Measurements from ENCODE around the gene ZNF738.
A peak's percentile ranks its signal among the peaks of the same experiment; 100 is the strongest.

The ZNF738 gene

DNA sequence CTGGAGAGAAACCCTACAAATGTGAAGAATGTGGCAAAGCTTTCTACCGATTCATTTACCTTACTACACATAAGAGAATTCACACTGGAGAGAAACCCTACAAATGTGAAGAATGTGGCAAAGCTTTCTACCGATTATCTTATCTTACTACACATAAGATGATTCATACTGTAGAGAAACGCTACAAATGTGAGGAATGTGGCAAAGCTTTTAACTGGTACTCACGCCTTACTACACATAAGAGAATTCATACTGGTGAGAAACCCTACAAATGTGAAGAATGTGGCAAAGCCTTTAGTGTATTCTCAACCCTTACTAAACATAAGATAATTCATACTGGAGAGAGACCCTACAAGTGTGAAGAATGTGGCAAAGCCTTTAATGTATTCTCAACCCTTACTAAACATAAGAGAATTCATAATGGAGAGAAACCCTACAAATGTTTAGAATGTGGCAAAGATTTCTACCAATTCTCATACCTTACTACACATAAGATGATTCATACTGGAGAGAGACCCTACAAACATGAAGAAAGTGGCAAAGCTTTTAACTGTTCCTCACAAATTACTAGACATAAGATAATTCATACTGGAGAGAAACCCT is 25.3 kb downstream of the ZNF738 start:
- TF ChIP-seq TAF1 (IDR thresholded peaks at IDR 0.05; ENCODE audit: borderline replicate concordance, insufficient read depth, low read length) (no peak), SIN3A (IDR thresholded peaks at IDR 0.05; ENCODE audit: borderline replicate concordance, insufficient read depth, low read length) (no peak), FOXP2 (optimal IDR thresholded peaks at IDR 0.05; ENCODE audit: borderline replicate concordance, extremely low read depth, extremely low read length, insufficient read depth) (no peak), POLR2AphosphoS5 (IDR thresholded peaks at IDR 0.05; ENCODE audit: low read depth, low read length) (no peak)
- TF ChIP-seq, protein P1, sequence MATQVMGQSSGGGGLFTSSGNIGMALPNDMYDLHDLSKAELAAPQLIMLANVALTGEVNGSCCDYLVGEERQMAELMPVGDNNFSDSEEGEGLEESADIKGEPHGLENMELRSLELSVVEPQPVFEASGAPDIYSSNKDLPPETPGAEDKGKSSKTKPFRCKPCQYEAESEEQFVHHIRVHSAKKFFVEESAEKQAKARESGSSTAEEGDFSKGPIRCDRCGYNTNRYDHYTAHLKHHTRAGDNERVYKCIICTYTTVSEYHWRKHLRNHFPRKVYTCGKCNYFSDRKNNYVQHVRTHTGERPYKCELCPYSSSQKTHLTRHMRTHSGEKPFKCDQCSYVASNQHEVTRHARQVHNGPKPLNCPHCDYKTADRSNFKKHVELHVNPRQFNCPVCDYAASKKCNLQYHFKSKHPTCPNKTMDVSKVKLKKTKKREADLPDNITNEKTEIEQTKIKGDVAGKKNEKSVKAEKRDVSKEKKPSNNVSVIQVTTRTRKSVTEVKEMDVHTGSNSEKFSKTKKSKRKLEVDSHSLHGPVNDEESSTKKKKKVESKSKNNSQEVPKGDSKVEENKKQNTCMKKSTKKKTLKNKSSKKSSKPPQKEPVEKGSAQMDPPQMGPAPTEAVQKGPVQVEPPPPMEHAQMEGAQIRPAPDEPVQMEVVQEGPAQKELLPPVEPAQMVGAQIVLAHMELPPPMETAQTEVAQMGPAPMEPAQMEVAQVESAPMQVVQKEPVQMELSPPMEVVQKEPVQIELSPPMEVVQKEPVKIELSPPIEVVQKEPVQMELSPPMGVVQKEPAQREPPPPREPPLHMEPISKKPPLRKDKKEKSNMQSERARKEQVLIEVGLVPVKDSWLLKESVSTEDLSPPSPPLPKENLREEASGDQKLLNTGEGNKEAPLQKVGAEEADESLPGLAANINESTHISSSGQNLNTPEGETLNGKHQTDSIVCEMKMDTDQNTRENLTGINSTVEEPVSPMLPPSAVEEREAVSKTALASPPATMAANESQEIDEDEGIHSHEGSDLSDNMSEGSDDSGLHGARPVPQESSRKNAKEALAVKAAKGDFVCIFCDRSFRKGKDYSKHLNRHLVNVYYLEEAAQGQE (IDR thresholded peaks at IDR 0.05; ENCODE audit: insufficient read depth in 1 of 2, low read depth in 2 of 2, low read length in 2 of 2) = no peak

DNA sequence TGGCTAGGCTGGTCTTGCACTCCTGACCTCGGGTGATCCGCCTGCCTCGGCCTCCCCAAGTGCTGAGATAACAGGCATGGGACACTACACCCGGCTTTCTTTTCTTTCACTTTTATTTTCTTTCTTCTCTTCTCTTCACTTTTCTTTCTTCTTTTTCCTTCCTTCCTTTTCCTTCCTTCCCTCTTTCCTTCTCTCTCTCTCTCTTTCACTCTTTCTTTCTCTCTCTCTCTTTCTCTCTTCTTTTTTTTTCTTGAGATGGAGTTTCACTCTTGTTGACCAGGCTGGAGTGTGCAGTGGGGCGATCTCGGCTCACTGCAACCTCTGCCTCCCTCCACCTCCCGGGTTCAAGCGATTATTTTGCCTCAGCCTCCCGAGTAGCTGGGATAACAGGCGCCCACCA is 37.3 kb downstream of the ZNF738 start:
- TF ChIP-seq FOXP2 (optimal IDR thresholded peaks at IDR 0.05; ENCODE audit: borderline replicate concordance, extremely low read depth, extremely low read length, insufficient read depth) = no peak
- TF ChIP-seq SIN3A (IDR thresholded peaks at IDR 0.05; ENCODE audit: borderline replicate concordance, insufficient read depth, low read length) = no peak
- TF ChIP-seq POLR2AphosphoS5 (IDR thresholded peaks at IDR 0.05; ENCODE audit: low read depth, low read length) = no peak
- TF ChIP-seq TAF1 (IDR thresholded peaks at IDR 0.05; ENCODE audit: borderline replicate concordance, insufficient read depth, low read length) = no peak

DNA sequence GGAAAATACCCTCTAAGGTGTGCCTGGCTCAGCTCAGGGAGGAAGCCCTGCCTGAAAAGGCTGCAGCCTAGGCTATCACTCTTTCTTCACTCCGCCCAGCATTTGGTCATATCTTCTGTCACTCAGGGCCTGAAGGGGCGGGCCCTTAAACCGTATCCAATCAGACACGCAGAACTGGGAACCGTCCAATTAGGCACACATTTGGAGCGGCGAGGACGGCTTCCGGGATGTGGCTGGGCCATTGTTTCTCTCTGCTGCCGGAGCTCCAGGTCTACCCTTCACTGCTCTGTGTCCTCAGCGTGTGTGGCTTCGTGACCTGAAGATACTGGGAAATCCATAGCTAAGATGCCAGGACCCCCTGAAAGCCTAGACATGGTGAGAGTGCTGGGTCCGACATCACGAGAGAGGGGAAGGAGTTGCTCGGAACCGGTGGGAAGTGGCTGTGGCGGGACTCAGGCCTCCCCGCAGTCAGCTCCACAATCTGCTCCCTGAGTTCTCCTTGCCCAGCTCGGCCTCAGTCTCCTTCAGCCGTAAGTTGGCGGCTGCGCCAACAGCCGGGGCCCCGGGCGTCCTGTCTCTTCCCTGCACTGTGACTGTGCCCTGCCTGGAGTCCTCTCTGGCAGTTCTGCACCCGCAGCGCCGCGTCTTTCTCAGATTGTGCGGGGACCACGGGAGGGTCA is 38.2 kb downstream of the ZNF738 start, which contains the start of gene ZNF493:
Gene ZNF493, plus strand, starts transcription at position 241 of the 680 bp plus-strand sequence. Its CDS starts 105 bp downstream, at position 346.
- TF ChIP-seq FOXP2 (optimal IDR thresholded peaks at IDR 0.05; ENCODE audit: borderline replicate concordance, extremely low read depth, extremely low read length, insufficient read depth) (no peak), POLR2AphosphoS5 (IDR thresholded peaks at IDR 0.05; ENCODE audit: low read depth, low read length) (peak; percentile 78), TAF1 (IDR thresholded peaks at IDR 0.05; ENCODE audit: borderline replicate concordance, insufficient read depth, low read length) (peak; percentile 78; the same call in 1 of the 2 replicates), SIN3A (IDR thresholded peaks at IDR 0.05; ENCODE audit: borderline replicate concordance, insufficient read depth, low read length) (no peak)
- TF ChIP-seq, protein P1 (IDR thresholded peaks at IDR 0.05; ENCODE audit: insufficient read depth in 1 of 2, low read depth in 2 of 2, low read length in 2 of 2) = no peak

DNA sequence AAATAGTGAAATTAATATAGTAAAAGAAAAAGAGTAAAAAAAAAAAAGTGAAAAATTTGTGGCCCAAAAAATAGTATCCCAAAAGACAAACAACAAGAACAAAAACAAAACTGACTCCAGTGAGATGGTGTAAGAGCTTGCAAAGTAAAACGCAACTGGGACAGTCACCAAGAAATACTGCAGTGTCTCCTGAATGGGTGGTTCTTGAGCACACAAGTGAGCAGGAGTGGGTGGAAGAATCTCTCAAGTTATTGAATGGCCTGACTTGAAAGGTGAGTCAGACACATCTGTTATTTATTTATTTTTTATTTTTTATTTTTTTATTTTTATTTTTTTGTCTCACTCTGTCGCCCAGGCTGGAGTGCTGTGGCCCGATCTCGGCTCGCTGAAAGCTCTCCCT is 40.1 kb downstream of the ZNF738 start:
- TF ChIP-seq TAF1 (IDR thresholded peaks at IDR 0.05; ENCODE audit: borderline replicate concordance, insufficient read depth, low read length) (no peak), SIN3A (IDR thresholded peaks at IDR 0.05; ENCODE audit: borderline replicate concordance, insufficient read depth, low read length) (no peak), FOXP2 (optimal IDR thresholded peaks at IDR 0.05; ENCODE audit: borderline replicate concordance, extremely low read depth, extremely low read length, insufficient read depth) (no peak), POLR2AphosphoS5 (IDR thresholded peaks at IDR 0.05; ENCODE audit: low read depth, low read length) (no peak)
- TF ChIP-seq, protein P1 (IDR thresholded peaks at IDR 0.05; ENCODE audit: insufficient read depth in 1 of 2, low read depth in 2 of 2, low read length in 2 of 2) = no peak

DNA sequence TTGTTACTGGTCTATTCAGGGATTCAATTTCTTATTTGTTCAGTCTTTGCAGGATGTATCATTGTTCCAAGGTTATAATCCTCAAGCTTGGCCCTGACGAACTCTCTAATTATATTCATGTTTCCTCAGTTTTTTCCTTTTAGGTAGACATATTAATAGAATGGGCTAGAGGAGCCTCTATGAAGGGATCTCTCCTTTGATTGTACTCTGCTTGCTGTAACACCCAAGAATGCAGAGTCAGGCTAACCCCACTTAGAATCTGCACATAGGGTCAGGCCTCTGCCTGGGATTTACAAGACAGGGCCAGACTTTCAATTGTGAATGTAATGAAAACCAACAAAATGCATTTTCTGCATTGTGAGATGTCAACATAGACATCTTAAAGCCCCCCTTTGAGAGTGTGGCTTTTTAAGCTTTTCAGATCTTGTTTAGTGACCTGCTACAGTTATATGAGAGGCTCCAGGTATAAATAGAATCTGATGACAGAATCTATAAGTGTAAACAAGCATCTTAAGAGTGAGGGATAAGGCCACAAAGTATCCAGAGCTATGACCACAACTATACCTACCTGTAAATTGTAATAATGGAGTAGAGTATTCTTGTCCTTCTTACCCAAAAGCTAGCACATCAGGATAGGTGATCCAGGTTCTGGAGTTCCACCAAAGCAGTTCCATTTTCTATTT is 43.6 kb downstream of the ZNF738 start:
- TF ChIP-seq, protein P1 (IDR thresholded peaks at IDR 0.05; ENCODE audit: insufficient read depth in 1 of 2, low read depth in 2 of 2, low read length in 2 of 2) = no peak
- TF ChIP-seq FOXP2 (optimal IDR thresholded peaks at IDR 0.05; ENCODE audit: borderline replicate concordance, extremely low read depth, extremely low read length, insufficient read depth) (no peak), TAF1 (IDR thresholded peaks at IDR 0.05; ENCODE audit: borderline replicate concordance, insufficient read depth, low read length) (no peak), SIN3A (IDR thresholded peaks at IDR 0.05; ENCODE audit: borderline replicate concordance, insufficient read depth, low read length) (no peak), POLR2AphosphoS5 (IDR thresholded peaks at IDR 0.05; ENCODE audit: low read depth, low read length) (no peak)
